GM19452 (cell line): ENCODE results near the gene SRC.

ENCODE experiments used
- ATAC-seq: cut with Tn5 transposase; IDR thresholded peaks from one replicate; pipeline ENCODE4 v1.9.1; 2021; ENCODE audit not compliant: unreplicated experiment

Gene SRC

GRCh38 chr20:37407573-37408002, 61.6 kb downstream of the SRC start:
- ATAC-seq, result no peak

- ATAC-seq, result no peak
Observed at GRCh38 chr20:37408302-37409193, 62.6 kb downstream of the SRC start.

GRCh38 chr20:37411408-37412219, 65.7 kb downstream of the SRC start:
- no peak for ATAC-seq

DNA sequence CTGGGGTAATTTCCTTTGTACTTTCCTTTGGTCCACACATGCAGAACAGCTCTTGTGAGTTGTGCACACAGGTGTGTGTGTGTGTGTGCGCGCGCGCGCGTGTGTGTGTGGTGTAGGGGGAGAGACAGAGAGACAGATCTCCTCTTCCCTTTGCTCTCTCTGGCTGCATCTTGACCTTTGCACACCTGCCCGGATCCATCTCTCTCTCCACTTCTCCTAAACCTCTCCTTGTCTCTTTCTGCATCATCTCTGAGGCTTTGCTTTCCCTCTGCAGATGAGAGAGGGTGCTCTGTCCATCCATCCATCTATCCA, 67.0 kb downstream of the SRC start:
- ATAC-seq, result no peak

GRCh38 chr20:37413379-37413778, 67.4 kb downstream of the SRC start:
- no peak for ATAC-seq

DNA sequence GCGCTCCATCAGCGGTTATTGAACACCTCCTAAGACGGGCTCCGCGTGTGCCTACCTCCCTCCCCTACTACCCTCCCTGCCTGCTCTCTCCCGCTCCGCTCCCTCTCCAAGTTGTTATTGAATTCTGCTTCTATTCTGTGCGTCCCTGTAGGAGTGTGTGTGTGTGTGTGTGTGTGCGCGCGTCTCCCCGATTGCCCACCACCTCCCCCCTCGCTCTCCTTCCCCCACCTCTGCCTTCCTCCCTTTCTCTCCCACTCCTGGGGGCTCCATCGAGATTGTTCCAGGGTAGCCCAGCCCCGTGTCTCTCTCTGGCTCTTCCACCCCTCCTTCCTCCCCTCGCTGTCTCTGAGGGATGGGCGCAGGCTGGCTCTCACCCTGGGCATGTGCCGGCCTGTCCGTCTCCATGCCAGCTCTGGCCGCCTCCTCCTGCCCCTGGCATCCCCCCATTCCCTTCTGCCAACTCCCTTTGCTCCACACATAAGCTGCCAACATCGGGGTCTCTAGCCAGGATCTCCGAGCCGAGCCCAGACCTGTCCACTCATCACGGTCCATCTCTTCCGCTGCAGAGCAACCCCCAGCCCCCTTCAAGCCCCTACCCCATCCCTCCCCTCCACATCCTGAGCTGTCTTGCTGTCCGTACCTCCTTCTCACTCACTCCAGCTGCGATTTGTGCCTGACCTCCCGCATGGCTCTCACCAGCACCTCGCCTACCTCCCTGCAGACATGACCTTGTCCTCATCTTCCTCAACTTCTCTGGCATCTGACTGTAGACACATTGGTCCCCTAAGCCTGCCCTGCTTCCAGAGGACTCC, 68.5 kb downstream of the SRC start:
- no peak for ATAC-seq

GRCh38 chr20:37415118-37416085, 69.5 kb downstream of the SRC start:
- ATAC-seq, result no peak

GRCh38 chr20:37416100-37416847, 70.3 kb downstream of the SRC start:
- no peak for ATAC-seq

GRCh38 chr20:37416848-37417616, 71.1 kb downstream of the SRC start:
- no peak for ATAC-seq

GRCh38 chr20:37417617-37418467, 71.9 kb downstream of the SRC start:
- ATAC-seq, result no peak

DNA sequence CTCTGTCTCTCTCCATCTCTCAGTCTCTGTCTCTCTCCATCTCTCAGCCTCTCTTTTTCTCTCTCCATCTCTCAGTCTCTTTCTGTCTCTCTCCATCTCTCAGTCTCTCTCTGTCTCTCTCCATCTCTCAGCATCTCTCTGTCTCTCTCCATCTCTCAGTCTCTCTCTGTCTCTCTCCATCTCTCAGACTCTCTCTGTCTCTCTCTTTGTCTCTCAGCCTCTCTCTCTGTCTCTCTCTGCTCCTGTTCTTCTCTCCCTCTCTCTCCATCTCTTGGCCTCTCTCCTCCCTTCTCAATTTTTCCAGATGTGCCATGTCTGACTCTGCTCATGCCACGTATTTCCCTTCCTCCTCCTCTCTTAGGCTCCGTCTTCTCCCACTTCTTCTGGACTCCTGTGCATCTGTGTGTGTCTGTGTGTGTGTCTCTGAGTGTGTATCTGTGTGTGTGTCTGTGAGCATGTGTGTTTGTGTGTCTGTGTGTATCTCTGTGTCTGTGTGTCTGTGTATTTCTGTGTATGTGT, 72.7 kb downstream of the SRC start:
- ATAC-seq, result no peak

- no peak for ATAC-seq
Observed at GRCh38 chr20:37419307-37419706, 73.4 kb downstream of the SRC start.

GRCh38 chr20:37419774-37420542, 74.0 kb downstream of the SRC start:
- ATAC-seq, result no peak

- no peak for ATAC-seq
Observed at GRCh38 chr20:37420610-37421009, 74.7 kb downstream of the SRC start.

DNA sequence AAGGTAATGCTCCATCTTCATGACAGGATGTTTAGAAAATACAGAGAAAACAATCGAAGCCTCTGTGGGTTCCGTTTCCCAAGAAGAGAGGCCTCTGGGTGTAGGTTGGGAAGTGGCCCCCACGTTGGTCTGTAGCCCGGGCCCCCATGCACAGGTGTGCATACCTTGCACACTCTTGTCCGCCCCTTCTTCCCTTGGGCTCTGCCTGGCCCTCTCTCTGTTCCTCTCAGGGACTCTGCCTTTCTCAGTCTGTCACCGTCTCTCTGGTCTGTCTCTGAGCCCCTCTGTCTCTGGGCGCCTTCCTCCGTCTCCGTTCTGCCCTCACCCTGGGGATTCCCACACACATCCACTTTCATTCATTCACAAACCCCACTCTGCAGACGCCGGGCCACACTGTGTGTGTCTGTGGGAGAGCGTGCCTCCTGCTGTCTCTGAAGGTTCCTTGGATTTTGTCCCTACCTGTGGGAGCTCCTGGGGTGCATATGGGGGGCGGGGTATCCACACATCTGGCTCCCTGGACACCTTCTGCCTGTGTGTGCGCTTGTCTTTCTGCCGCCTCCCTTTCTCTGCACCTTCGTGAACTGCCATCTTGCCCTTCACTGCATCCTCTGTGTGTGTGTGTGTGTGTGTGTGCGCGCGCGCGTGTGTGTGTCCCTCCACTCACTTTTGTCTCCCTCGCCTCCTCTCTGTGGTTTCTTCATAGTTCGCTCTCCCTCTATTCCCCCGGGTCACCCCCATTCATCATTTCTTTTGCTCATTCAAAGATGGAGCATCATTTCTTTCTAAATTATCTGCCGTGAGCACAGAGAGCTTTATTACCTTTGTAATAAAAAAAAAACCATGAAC, 75.3 kb downstream of the SRC start:
- ATAC-seq, result no peak

DNA sequence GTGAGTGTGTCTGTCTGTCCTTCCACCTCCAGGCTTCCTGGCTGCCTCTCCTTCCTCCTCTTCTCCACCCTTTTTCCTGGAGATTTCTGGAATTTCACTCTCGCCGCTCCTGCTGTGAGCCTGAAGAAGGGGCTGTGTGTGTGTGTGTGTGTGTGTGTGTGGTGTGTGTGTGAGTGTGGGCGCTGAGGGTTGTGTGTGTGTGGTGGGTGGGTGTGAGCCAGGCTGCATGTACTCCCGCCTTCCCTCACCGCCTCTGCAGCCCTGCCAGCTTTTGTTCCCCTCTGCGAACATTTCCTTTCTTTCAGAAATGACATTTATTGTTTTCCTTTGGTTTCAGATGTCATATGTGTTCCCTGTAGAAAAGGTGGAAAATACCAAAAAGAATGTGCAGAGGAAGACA, 76.0 kb downstream of the SRC start:
- no peak for ATAC-seq
